Superior temporal gyrus (tissue), 1 donor: ENCODE results near the gene BTG2.

Experiments used
- DNase-seq: peaks from one replicate; pipeline ENCODE4 v3.0.0-alpha.2; 2016; ENCODE audit errors: extremely low spot score

BTG2 gene

DNA sequence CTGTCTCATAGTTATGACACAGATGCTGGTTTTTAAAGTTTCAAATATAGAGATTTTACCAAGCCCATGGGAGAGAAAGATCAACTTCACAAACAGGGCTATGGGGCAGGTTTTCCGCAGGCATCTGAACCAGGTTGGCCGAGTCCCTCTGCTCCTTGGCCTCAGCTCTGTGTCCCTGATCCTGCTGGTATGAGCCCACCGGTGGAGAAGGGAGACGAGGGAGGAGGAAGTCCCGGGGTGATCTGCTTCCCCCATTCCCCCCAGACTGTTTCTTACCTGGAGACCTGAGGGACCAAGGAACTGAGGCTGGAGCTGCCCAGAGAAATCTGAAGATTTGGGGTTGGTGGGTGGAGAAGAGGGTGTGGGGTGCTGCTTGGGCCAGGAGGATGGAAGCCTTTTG, 28.9 kb upstream of the BTG2 start:
- DNase-seq, result no peak

DNA sequence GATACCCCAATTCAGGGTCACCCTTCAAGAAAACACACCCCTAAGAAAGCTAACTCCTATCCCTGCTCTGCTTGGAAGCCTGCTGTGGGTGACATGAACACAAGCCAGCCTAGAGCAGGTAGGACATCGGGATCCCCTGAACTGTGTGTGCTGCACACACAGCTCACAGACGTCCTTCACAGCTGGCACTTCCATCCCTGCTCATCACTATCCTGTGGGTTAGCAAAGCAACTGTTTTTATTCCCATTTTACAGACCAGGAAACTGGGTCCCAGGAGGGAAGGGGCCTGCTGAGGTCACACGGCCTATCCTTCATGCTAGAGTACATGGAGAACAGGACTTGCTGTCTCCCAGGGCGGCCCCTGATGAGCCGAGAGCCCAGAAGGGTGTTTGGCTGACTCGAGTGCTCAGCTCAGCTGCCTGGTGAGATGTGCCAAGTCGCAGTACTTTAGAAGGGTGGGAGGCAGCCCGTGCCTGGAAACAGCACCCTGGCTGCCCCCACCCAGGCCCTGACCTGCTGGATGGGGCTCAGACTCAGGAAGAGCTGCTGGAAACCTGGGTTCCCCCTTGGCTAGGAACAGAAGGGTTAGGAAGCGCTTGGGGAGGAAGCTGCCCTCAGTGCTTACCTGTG, 28.3 kb upstream of the BTG2 start:
- DNase-seq, result no peak

DNA sequence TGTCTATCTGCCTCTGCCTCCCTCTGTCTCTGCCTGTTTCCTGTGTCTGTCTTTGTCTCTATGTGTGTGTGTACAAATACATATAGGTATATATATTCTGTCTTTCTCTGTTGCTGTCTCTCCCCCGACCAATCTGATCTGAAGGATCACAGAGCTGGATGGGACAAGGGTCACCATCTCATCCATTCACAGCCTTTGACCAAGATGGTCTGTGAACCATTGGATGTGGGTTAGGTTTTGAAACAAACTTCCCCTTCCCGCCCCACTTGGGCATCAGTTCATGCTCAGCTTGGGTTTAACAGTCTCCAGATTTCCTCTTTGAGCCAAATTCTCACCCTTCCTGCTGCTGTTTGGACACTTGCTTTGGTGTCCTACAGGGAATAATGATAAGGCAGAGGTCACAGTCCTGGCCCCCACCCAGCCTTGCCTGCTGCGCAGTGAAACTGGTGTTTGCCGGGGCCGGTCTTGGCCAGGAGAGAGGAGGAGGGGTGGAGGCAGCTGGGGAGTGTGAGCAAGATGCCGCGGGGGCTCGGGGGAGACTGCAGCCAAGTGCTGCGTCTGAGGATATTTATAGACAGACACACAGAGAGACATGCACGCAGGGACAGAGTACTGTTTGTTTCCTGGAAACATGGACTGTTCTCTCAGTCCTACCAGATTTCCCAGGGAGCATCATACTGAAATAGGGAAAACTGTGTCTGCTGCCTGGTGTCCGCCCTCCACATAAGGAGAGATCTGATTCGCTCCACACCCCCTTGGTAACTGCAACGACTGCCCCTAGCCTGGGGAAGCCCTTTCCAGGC, 27.0 kb upstream of the BTG2 start:
- peak; percentile 97 for DNase-seq

DNA sequence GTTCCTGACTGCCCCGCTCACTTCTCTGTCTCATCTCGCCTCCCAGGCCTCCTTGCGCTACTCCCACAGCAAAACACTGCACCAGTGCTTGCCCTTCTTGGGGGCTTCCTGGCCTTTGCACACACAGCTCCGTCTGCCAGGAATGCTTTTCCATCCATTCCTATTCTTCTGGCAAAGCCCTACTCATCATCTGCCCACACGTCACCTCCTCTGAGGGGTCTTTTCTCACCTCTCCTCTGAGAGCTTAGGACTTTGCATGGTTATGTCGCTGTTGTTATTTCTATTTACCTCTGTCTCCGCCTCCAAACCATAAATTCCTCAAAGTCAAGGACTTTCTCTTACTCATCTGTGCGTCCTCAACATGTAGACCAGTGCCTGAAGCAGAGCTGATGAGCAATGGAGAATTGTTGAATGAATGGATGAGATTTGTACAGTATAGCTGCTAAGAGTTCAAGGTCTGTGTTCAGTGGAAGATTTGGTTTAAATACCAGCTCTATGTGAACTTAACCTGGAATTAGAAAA, 26.4 kb upstream of the BTG2 start:
- no peak for DNase-seq

DNA sequence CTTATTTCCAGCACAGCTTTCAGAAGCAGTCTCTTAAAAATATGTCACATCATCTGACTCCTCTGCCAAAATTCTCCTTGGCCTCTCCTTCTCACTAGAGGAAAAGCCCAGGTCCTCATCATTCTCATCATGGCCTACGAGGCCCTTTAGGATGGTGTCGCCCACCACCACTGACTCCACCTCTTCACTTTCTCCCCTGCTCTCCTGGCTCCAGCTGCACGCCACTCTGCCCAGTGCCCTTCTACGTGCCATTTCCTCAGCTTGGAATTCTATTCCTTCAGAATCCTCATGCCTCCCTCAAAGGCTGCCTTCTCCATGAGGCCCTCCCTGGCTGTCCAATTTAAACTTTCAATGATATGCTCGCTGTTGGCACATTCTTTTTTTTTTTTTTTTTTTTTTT, 25.3 kb upstream of the BTG2 start:
- no peak for DNase-seq

DNA sequence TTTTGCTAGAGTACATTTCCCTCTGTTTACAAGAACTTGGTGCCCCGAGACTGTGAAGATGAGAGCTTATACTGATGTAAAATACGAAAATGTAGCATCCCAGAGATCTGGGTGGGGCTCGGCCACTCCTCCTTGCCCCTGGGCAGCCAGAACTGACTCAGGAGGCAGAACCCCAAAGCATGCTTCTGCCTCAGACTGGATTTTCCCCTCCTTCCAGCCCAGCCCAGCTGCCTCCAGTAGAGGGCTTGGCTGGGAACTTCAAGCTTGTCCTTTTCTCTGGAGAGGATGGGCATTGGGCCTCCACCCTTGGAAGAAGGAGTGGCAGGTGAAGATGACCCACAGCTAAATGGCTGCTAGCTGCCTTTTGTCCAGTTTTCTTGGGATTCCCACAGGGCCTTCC, 24.3 kb upstream of the BTG2 start:
- DNase-seq, result no peak

DNA sequence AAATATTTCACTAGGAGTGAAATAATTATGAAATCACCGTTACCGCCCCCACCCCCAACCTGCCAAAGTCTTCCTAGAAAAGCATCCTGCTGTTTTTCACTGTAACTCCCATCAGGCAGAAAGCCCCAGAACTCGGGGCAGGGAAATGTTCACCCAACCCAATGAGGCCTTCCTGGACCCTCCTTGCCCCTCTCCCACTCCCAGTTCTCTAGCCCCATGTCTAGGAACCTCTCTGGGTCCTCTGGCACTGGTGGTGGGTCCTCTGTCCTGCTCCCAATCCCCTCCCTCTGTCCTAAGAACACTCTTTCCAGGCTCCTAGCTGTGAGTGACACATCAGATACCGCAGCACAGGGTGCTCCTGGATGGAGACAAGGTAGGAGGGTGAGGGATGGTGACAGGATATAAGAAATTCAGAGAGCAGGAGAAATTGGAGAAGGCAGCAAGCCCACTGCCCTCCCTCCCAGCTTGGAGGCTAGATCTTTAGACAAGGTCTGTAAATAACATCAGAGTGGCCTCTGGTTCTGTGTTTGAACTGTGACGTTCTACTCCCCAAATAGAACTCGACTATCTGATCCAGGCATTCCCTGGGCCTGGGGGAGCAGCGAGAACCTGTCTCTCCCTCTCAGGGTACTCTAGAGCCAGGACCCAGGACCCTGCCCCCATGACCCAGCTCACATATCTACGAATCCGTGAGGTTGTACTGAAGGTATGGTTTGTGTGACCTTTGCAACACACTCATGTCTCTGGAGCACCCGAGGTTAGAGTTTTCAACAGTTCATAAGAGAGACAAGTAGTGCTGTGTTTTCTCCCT, 23.3 kb upstream of the BTG2 start:
- no peak for DNase-seq

DNA sequence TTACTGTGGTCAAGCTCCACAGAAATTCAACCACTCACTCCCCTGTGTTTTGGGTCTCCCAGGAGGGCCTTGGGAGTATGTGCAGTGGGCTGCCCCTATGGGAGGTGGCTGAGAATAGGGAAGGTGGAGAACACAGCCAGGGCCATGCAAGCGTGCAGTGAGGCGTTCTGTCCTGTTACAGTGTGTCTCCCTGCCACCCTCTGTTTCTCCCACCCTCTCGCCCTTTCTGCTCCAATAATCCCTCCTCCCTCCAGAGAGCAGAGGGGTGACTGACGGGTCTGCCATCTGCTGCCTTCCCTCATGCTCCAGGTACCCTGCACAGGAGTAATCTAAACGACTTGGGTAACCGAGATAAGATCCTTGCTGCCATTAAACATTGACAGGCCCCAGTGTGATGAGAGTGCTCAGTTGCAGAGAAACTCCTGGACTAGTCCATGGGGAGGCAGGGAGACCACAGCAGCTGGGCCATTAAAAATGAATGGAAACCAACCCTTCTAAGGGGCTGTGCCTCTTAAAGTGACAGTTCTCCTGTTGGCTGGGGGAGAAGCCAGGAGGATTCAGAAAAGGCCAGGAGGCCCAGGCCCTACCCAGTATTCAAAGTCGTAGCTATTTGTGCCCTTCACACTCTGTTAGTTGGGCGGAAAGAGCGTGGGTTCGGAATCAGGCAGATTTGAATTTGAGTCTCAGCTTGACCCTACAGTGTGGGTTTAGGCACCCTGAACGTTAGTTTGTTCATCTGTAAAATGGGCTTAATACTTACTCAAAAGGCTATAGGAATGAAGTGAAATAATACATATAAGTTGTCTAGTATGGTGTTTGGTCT, 22.4 kb upstream of the BTG2 start:
- no peak for DNase-seq

DNA sequence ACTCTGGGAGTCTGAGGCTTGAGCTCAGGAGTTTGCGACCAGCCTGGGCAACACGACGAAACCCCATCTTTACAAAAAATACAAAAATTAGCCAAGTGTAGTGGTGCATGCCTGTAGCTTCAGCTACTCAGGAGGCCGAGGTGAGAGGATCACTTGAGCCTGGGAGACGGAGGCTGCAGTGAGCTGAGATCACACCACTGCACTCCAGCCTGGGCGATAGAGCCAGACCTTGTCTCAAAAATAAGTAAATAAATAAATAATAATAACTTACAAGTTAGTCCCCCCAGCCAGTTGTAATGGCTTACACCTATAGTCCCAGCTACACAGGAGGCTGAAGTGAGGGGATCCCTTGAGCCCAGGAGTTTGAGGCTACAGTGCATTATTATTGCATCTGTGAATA, 21.7 kb upstream of the BTG2 start:
- no peak for DNase-seq

DNA sequence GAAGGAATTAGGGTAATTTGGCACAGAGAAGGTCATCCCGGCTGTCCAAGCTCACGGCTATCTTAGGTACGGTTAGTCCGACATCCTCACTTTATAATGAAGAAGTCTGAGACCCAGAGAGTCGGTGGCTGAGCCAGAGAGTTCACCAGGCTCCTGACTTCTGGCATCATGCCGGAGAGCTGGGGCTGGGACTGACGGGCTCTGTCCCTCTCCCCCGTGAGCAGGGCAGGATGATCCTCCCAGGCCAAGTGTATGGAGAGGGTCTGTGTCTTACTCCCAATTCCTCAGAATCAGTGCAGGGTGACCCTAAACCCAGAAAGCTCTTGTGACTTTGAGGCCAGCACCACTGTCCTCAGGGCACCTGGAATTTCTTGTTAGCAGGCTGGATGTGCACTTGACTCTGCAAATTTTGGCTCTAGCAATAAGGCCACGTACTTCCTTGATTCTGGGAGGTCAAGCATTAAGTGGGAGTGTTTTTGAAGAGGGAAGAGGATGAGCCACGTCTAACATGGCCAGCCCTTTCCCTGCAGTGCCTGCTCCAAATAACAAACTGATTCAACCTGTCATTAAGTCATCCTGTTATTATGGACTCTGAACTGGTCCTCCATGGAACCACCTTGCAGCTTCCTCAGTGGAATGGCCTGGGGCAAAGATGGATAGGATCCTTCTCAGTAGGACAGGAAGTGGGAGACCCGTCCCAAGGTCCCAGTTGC, 20.8 kb upstream of the BTG2 start:
- DNase-seq, result no peak

DNA sequence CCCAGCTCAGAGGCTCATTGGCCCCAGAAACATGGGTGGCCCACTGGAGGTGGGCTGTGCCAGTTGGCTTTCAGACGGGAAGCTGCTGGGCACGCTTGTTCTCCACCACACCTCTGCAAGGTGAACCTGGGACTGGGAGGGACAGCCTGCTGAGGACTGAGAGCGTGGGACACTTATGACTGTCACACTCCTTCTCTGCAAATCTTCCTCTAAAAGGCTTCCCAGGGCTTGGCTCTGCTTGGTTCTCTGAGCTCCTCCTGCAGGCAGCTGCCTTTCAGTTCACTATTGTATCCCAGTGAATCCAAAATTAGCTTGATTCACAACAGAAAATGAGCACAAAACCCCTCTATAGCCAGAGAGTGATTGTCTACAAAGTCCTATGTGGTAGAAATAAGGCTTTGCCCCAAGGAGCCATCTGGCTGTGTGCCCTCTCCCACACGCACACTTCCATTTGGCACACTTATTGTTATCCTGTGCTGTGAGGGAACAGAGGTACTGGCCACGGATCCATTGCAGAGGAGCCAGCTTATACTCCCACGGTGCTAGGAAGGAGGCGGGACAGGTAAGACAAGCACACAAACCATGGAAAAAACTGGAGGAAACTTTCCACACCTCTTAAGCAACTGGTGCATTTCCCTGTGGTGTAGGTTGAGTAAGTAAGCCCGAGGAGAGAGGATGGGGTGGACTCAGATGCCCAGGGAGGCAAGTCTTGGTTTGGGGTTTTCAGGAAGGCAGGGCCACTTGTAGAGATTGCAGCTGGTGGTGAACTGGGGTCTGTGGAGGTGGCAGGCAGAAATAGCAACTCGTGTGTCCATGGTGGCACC, 18.9 kb upstream of the BTG2 start:
- peak; percentile 87 for DNase-seq

DNA sequence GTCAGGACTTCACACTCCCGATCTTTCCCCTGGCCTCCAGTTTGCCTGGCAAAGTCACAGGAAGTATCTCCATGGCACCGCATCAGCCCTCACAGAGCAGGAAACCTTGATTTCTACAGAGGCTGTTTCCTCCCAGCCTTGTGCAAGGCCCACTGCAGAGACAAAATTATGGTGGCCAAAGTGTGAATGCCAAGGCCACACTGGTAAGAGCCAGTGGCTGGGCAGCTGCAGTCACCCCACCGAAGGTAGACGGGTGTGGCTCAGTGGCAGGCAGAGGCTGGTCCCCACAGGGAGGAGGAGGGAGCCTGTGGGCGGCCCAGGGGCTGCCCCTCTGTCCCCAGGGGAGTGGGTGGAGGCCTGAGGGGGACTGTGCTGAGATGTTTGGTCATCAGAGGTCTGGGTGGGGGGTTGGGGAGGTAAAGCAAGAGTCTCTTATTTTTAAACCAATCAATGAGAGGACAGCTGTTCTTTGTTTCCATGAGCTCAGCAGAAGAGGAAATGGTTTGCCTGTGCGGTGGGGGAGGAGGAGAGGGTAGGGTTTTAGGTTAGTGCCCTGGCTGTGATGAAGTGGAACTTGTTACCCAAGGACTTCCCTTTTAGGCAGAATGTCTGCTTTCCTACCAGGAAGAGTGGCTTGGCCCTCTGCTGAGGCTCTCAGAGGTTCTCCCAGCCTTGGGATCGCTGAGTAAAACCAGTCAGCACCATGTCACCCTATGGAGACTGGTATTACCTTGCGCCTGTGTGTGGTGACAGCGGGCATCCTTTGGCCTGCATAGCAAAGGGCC, 18.0 kb upstream of the BTG2 start:
- DNase-seq, result peak; percentile 52

DNA sequence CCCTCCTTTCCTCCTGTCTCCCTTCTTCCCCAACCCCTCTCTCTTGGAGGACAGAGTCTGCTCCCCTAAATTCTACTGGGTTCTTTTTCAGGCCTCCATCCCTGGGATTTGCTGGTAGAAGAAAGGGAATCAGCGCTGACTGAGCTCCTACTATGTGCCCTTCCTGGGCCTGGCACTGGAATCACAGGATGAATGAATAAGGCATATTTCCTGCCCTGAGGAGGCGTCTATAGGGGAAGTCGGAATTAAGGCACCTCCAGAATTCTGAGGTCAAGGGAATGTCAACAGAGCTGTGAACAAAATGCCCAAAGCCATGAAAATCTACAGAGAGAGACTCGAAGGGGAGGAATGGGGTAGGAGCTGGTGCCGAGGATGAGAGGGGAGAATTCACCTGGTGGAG, 17.4 kb upstream of the BTG2 start:
- no peak for DNase-seq

DNA sequence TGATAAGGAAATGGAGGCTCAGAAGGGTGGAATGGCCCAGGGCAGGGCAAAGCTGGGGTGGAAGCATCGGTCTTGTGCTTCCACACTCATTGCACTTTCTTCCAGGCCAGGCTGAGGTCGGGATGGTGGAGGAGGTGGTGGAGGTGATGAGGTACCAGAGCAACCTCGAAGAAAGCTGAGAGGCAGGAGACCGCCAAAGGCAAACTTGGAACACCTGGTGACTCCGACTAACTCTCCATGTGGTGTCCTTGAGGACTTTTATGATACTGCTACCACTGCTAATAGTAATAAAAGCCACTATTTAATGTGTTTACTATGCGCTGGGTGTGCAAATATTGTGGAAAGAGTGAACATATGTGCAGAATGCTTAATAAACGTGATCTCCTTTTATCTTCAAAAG, 16.9 kb upstream of the BTG2 start:
- DNase-seq, result no peak

DNA sequence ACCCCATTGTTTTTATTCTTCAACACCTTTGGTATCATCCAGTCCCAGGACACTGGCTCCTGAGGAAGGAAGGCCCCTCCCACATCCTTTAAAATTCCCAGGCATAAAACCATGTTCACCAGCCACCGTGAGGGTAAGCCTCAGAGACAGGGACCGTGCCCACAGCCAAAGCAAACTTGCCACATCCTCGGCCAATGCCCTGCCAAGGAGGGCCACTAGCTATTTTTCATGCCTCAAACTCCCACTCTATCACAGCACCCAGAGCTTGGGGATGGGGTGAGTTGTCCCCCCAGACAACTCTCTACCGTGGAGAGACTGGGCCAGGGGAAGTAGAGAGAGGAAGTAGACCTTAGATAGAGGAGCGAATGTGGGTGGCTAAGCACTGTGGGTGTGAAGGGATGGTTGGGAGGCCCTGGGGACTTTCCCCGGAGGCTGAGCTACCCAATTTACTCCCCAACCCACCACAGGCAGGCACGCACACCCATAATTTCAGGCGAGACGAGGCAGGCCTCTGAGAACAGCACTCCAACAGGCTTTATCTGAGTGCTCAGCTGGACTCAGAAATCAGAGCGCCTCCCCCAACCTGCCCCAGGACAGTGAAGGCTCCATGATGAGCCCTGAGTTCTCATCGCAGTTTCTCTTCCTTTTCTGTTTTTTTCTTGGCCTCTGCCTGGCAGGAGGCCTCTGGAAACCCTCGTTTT, 15.9 kb upstream of the BTG2 start:
- DNase-seq, result peak; percentile 35

DNA sequence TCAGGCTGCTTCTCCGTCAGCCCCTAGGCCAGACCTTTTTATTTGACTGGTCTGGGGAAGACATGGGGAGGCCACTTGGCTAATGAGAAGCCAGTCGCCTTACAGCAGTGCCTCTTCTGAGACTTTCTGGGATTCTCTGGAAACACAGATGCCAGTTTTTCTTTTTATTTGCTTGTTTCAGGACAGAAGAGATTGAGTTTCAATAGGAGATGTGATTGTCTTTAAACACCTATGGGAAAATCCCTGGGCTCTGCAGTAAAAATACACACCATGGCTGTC, 15.4 kb upstream of the BTG2 start:
- DNase-seq, result peak; percentile 49

DNA sequence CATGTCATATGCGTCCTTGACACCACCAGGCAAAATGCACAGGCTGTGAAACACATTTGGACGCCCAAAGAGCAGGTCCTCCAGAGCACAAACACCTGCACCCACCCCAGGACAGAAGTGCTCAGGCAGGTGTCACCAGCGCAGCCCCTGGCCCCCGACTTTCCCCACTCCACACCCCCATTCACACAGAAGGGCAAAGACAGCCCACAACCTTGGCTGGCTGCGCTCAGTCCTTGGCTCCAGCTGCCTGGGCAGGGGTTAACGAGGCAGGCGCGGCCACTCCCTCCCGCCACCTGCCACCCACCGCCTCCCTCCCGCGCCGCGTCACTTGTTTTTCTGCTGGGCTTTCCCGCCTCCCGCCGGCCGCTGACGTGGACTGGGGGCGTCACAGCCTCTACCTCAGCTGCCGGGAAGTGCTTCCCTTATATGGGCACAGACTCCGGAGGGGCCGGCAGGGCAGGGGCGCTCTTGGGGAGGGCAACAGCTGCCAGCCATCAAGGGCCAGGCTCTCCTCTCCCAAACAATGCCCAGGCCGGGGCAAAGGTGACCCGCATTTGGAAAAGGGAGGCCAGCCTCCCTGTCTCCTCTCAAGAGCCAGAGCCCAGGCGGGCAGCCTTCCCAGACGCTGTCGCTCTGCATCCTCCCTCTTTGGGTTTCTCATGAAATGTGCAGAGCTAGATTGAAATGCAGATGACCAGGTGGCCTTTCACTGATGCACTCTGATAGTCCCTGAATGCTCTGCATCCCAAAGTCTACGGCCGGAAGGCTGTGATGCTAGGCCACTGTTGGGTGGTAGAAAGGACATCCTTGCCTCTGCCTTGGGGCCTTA, 14.8 kb upstream of the BTG2 start:
- DNase-seq, result peak; percentile 92
